T-helper 17 cell (primary cell): ENCODE measurements around the gene KRTAP5-7. TPM values are rescaled to one million over a fixed set of nuclear protein-coding genes. Genes with fewer than 3 reads are reported as not detected.
"Not testable (repeated sequence)": the region's sequence is repeated elsewhere in the genome, so short reads cannot be mapped to it uniquely, and the experiment has no call there.

Experiments used
- ATAC-seq: fragments of 150-1000 bp; cut with Tn5 transposase; 2 replicates; pipeline ENCODE4 v1.10.0; 2021; ENCODE audit warnings: mild to moderate bottlenecking, moderate library complexity
- DNase-seq, 3 donors: peaks; one replicate each; pipeline versions ENCODE4 v3.0.0 to v3.0.0-alpha.2; 2020 to 2021
- H3K9me3 ChIP-seq: one replicate; pipeline ENCODE4 v1.7.0; 2013; ENCODE audit warnings: low read length, mild to moderate bottlenecking; ENCODE audit not compliant: control insufficient read depth, poor library complexity, severe bottlenecking
- H3K27ac Mint-ChIP-seq: one replicate; pipeline ENCODE4 v1.8.0; 2022; ENCODE audit warnings: mild to moderate bottlenecking, moderate library complexity, mixed read lengths
- H3K27me3 Mint-ChIP-seq: one replicate; pipeline ENCODE4 v1.8.0; 2022; ENCODE audit warnings: mixed read lengths
- H3K36me3 Mint-ChIP-seq: one replicate; pipeline ENCODE4 v1.8.0; 2022; ENCODE audit warnings: low read depth, mixed read lengths
- H3K4me1 Mint-ChIP-seq: one replicate; pipeline ENCODE4 v1.8.0; 2022; ENCODE audit warnings: mild to moderate bottlenecking, mixed read lengths
- H3K4me3 Mint-ChIP-seq: one replicate; pipeline ENCODE4 v1.8.0; 2022; ENCODE audit warnings: mild to moderate bottlenecking, moderate library complexity, mixed read lengths
- total RNA-seq, 4 donors: library from RNA in 2 of 4; stranded (reverse) in 2 of 4; gene quantifications; one replicate each; pipeline ENCODE4 v1.2.3 and lab custom pipeline; 2022 to 2026

Gene KRTAP5-7
- total RNA-seq, 2 donors from 2014 or later = not detected

GRCh38 chr11:71530602-71531001, 3.5 kb downstream of the KRTAP5-7 start:
- Mint-ChIP-seq H3K27ac (no peak overlapping the region), H3K4me3 (no peak overlapping the region), H3K36me3 (no peaks in the 10 kb centered on the region), H3K27me3 (peaks cover 20% of the 10 kb centered on the region), H3K4me1 (no peaks in the 10 kb centered on the region)
- no peaks in the 10 kb centered on the region for H3K9me3 ChIP-seq
- ATAC-seq = peak; percentile 44
- no peak for DNase-seq

DNA sequence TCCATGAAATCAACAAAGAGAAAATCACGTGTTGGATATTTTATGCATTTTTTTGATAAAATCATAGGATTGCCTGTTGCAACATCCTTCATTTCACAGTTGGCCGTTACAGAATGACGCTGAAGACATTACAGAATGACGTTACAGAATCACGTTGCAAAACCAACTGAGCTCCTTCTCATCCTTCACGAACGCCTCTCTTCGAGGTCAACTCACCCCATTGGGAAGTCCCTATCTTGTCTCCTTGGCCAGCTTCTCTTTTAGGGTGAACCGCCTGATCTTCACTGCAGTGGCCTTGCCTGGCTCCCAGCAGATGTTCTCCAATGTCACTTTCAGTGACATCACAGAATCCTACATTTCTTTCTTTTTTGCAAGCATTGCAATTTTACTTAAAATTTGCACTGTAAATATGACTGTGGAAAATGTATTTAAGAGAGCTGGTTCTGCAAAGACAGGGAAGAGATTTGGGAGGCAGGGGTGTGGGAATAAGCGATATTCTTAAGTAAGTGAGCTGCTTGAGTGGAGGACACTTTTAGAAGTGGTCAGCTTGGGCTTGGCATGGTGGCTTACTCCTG, 5.1 kb downstream of the KRTAP5-7 start:
- Mint-ChIP-seq H3K4me3 (no peak overlapping the region), H3K27me3 (peaks cover 15% of the 10 kb centered on the region), H3K36me3 (peaks cover 5% of the 10 kb centered on the region), H3K4me1 (peaks cover 2% of the 10 kb centered on the region), H3K27ac (no peak overlapping the region)
- DNase-seq (no peak), ATAC-seq (no peak)
- no peaks in the 10 kb centered on the region for H3K9me3 ChIP-seq

GRCh38 chr11:71534711-71535608, 7.9 kb downstream of the KRTAP5-7 start:
- DNase-seq, ATAC-seq: not testable (repeated sequence)

GRCh38 chr11:71535825-71536224, 8.8 kb downstream of the KRTAP5-7 start:
- no peak for ATAC-seq
- H3K9me3 ChIP-seq = no peaks in the 10 kb centered on the region
- peaks cover 20% of the 10 kb centered on the region for H3K27me3 Mint-ChIP-seq

More at GRCh38 chr11:71534711-71535608, 7.9 kb downstream of the KRTAP5-7 start:
- not testable (repeated sequence) for H3K27ac Mint-ChIP-seq, H3K4me3 Mint-ChIP-seq, H3K4me1 Mint-ChIP-seq, H3K9me3 ChIP-seq, H3K36me3 Mint-ChIP-seq
- H3K27me3 Mint-ChIP-seq = peaks cover 25% of the 10 kb centered on the region

DNA sequence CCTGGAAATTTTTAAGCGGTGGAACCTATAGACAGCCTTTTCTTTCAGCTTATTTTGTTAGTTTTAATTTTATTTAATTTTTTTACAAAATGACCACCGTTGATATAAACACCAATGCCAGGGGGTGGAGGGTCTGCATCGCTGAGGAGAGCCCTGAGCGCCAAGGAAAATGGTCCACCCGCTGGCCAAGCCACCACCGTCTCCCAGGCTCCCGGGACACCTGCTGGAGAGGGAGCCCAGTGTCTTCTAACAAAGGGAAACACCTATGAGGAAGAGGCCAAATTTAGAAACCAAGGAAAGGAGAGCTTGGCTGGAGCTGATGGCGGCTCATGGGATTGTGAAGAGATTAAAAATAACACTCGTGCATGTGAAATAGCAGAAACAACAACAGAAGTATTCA, 10.5 kb downstream of the KRTAP5-7 start:
- no peak for ATAC-seq
- Mint-ChIP-seq H3K27ac (no peak overlapping the region), H3K4me3 (no peak overlapping the region)

More at GRCh38 chr11:71535825-71536224, 8.8 kb downstream of the KRTAP5-7 start:
- H3K27ac Mint-ChIP-seq = no peak overlapping the region
- peaks cover 8% of the 10 kb centered on the region for H3K36me3 Mint-ChIP-seq
- DNase-seq = no peak
- peak overlapping the region; percentile 15 for H3K4me3 Mint-ChIP-seq
- H3K4me1 Mint-ChIP-seq = peaks cover 3% of the 10 kb centered on the region

DNA sequence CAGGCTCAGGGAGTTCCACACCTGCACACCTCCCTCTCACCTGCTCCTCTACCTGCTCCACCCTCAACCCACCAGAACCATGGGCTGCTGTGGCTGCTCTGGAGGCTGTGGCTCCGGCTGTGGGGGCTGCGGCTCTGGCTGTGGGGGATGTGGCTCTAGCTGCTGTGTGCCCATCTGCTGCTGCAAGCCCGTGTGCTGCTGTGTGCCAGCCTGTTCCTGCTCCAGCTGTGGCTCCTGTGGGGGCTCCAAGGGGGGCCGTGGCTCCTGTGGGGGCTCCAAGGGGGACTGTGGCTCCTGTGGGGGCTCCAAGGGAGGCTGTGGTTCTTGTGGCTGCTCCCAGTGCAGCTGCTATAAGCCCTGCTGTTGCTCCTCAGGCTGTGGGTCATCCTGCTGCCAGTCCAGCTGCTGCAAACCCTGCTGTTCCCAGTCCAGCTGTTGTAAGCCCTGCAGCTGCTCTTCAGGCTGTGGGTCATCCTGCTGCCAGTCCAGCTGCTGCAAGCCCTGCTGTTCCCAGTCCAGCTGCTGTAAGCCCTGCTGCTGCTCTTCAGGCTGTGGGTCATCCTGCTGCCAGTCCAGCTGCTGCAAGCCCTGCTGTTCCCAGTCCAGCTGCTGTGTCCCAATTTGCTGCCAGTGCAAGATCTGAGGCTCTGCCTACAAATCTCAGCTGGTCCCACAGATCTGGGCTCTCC, 11.1 kb downstream of the KRTAP5-7 start, which contains the start of gene KRTAP5-8:
Gene KRTAP5-8 (plus strand): TSS at position 49 of the 689 bp plus-strand sequence. CDS start 31 bp downstream, at position 80.
- H3K4me1 Mint-ChIP-seq, DNase-seq, H3K4me3 Mint-ChIP-seq, H3K9me3 ChIP-seq, H3K27ac Mint-ChIP-seq, ATAC-seq: not testable (repeated sequence)
- H3K36me3 Mint-ChIP-seq = peaks cover 11% of the 10 kb centered on the region
- H3K27me3 Mint-ChIP-seq = peaks cover 30% of the 10 kb centered on the region

More for the DNA sequence above, 10.5 kb downstream of the KRTAP5-7 start:
- no peaks in the 10 kb centered on the region for H3K9me3 ChIP-seq
- peaks cover 11% of the 10 kb centered on the region for H3K36me3 Mint-ChIP-seq
- H3K27me3 Mint-ChIP-seq = peaks cover 25% of the 10 kb centered on the region
- DNase-seq = no peak
- peaks cover 3% of the 10 kb centered on the region for H3K4me1 Mint-ChIP-seq

DNA sequence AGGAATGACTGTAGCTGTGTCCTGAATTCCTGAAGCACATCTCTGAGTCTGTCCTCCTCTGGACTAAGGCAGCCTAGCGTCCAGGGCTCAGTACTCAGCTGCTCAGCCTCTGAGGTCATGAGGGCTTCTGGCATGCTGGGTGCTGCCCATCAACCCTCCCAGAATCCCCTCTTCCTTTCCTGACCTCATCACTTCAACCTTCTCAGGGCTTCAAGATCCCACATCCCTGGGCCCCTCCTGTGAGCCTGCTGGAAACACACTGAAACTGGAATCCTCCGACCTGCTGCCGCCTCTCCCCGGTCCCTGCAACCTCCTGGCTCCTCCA, 11.6 kb downstream of the KRTAP5-7 start:
- Mint-ChIP-seq H3K27me3 (peaks cover 36% of the 10 kb centered on the region), H3K4me3 (no peak overlapping the region), H3K36me3 (peaks cover 11% of the 10 kb centered on the region), H3K4me1 (peaks cover 8% of the 10 kb centered on the region), H3K27ac (no peak overlapping the region)
- DNase-seq (no peak), ATAC-seq (no peak)
- no peaks in the 10 kb centered on the region for H3K9me3 ChIP-seq

DNA sequence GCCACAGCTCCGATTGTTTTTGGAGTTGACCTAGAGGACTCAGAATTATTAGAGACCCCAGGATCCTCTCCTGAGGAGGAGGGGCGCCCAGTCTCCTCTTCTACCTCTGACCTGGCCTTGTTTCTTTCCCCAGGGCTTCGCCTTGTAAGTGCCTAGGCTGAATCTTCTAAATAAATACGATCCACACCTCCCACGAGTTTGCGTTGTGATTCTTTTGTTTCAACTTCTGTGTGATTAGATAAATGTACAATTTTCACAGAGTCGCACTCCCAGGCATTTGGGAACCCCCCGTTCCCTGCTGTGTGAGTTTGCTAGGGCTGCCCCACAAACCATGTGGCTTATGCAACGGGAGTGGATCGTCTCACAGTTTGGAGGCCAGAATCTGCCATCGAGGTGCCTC, 11.9 kb downstream of the KRTAP5-7 start:
- no peak overlapping the region for H3K4me3 Mint-ChIP-seq

DNA sequence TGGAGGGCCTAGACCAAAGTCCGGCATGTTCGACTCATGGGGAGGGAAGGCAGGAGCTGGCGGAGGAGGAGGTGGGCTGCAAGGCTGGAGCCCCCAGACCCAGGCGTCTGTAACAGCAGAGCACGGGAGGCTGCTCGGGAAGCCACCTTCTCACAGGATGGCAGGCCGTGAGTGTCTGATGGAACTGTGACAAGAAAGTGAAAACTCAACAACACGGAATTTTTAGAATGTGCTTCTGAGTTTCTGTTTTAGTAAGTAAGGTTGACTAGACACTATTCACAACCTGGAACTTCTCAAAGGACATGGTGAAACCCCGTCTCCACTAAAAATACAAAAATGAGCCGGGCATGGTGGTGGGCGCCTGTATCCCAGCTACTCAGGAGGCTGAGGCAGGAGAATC, 12.9 kb downstream of the KRTAP5-7 start:
- not testable (repeated sequence) for DNase-seq, H3K4me3 Mint-ChIP-seq, ATAC-seq, H3K9me3 ChIP-seq, H3K27ac Mint-ChIP-seq, H3K4me1 Mint-ChIP-seq
- peaks cover 11% of the 10 kb centered on the region for H3K36me3 Mint-ChIP-seq
- H3K27me3 Mint-ChIP-seq = peaks cover 38% of the 10 kb centered on the region

More for the DNA sequence above, 11.9 kb downstream of the KRTAP5-7 start:
- peaks cover 11% of the 10 kb centered on the region for H3K36me3 Mint-ChIP-seq
- no peak overlapping the region for H3K27ac Mint-ChIP-seq
- ATAC-seq (no peak), DNase-seq (no peak)
- no peaks in the 10 kb centered on the region for H3K9me3 ChIP-seq
- peaks cover 8% of the 10 kb centered on the region for H3K4me1 Mint-ChIP-seq
- peaks cover 36% of the 10 kb centered on the region for H3K27me3 Mint-ChIP-seq

DNA sequence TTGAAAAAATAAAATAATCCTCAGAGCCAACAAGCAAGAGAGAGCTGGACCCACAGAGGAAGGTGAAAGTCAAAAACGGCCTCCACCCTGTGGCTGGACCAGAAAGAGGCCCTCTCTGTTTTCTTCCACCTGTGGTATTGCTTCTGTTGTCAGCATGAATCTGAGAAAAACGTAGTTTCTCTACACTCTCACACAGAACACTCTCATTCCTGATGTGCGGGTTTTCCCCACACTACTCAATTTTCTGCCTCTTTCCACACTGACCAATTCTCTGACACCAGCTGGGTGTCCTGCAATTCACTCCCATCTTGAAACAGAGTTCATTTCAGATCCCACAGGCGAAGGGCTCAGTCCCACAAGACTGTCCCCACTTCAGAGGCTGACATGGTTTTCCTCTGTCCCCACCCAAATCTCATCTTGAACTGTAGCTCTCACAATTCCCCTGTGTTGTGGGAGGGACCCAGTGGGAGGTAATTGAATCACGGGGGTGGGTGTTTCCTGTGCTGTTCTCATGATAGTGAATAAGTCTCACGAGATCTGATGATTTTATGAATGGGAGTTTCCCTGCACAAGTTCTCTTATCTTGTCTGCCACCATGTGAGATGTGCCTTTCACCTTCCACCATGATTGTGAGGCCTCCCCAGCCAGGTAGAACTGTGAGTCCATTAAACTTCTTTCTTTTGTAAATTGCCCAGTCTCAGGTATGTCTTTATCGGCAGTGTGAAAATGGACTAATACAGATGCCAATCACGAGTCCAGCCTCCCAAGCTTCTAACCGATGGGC, 13.6 kb downstream of the KRTAP5-7 start:
- Mint-ChIP-seq H3K36me3 (peaks cover 11% of the 10 kb centered on the region), H3K27me3 (peaks cover 41% of the 10 kb centered on the region)
- ATAC-seq, H3K27ac Mint-ChIP-seq, DNase-seq, H3K4me3 Mint-ChIP-seq, H3K9me3 ChIP-seq, H3K4me1 Mint-ChIP-seq: not testable (repeated sequence)

- no peak for ATAC-seq
- no peaks in the 10 kb centered on the region for H3K9me3 ChIP-seq
- Mint-ChIP-seq H3K36me3 (peaks cover 6% of the 10 kb centered on the region), H3K27ac (no peak overlapping the region), H3K27me3 (peaks cover 44% of the 10 kb centered on the region), H3K4me3 (no peak overlapping the region), H3K4me1 (peaks cover 5% of the 10 kb centered on the region)
- DNase-seq = no peak
Measured at GRCh38 chr11:71542382-71542781, 15.3 kb downstream of the KRTAP5-7 start.

GRCh38 chr11:71542879-71543777, 16.1 kb downstream of the KRTAP5-7 start:
- no peak overlapping the region for H3K27ac Mint-ChIP-seq
- ATAC-seq (no peak), DNase-seq (no peak)

More at GRCh38 chr11:71542879-71543777, 16.1 kb downstream of the KRTAP5-7 start:
- H3K36me3 Mint-ChIP-seq = peaks cover 6% of the 10 kb centered on the region
- no peak overlapping the region for H3K4me3 Mint-ChIP-seq
- H3K9me3 ChIP-seq = no peaks in the 10 kb centered on the region
- peaks cover 5% of the 10 kb centered on the region for H3K4me1 Mint-ChIP-seq
- H3K27me3 Mint-ChIP-seq = peaks cover 50% of the 10 kb centered on the region
